HG03565 (cell line): ENCODE measurements around the gene DNA2.
"Not testable (repeated sequence)": the region's sequence is repeated elsewhere in the genome, so short reads cannot be mapped to it uniquely, and the experiment has no call there.

ENCODE experiments used
- ATAC-seq: cut with Tn5 transposase; IDR thresholded peaks from one replicate; pipeline ENCODE4 v1.9.1; 2021; ENCODE audit warnings: mild to moderate bottlenecking, moderate library complexity; ENCODE audit not compliant: unreplicated experiment

DNA2 gene, protein sequence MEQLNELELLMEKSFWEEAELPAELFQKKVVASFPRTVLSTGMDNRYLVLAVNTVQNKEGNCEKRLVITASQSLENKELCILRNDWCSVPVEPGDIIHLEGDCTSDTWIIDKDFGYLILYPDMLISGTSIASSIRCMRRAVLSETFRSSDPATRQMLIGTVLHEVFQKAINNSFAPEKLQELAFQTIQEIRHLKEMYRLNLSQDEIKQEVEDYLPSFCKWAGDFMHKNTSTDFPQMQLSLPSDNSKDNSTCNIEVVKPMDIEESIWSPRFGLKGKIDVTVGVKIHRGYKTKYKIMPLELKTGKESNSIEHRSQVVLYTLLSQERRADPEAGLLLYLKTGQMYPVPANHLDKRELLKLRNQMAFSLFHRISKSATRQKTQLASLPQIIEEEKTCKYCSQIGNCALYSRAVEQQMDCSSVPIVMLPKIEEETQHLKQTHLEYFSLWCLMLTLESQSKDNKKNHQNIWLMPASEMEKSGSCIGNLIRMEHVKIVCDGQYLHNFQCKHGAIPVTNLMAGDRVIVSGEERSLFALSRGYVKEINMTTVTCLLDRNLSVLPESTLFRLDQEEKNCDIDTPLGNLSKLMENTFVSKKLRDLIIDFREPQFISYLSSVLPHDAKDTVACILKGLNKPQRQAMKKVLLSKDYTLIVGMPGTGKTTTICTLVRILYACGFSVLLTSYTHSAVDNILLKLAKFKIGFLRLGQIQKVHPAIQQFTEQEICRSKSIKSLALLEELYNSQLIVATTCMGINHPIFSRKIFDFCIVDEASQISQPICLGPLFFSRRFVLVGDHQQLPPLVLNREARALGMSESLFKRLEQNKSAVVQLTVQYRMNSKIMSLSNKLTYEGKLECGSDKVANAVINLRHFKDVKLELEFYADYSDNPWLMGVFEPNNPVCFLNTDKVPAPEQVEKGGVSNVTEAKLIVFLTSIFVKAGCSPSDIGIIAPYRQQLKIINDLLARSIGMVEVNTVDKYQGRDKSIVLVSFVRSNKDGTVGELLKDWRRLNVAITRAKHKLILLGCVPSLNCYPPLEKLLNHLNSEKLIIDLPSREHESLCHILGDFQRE

DNA sequence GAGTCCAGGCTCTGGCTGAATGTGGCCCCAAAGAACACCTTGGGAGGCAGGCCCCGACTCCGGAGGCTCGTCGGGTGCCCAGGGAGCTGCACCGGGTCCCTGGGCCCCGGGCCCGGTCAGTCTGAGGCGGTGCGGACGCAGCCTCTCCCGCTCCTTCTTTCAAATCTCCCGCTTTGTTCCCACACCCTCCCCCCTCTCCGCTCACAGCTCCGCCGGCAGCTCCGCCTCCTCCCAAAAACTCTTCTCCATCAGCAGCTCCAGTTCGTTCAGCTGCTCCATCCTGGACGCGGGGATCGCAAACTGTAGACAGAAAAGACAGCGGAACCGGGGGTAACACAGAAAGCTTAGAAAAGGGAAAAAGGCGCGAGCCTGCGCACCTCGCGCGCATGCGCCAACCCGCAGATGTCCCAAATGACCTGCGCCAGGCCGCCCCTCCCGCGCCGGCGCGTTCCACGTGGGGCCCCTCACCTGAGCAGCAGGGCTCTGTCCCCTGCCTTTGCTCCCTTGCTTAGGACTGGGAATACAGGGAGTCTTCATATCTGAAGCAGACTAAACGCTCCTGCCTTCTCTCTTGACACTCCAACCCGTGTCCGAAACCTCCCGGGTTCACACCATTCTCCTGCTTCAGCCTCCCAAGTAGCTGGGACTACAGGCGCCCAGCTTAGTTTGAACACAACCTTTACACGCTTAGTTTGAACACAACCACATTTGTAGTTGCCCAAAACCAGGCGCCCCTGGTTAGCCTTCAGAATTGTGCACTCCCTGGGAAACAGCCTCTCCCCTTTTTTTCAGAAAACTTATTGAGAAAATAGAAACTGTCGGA is at the start of gene DNA2:
TSS of gene DNA2 (minus strand) at position 388 of the 823 bp plus-strand sequence. CDS start at position 279, 109 bp downstream.
- peak; percentile 86 for ATAC-seq

- not testable (repeated sequence) for ATAC-seq
Observed at GRCh38 chr10:68518609-68519008, 46.8 kb upstream of the DNA2 start.

DNA sequence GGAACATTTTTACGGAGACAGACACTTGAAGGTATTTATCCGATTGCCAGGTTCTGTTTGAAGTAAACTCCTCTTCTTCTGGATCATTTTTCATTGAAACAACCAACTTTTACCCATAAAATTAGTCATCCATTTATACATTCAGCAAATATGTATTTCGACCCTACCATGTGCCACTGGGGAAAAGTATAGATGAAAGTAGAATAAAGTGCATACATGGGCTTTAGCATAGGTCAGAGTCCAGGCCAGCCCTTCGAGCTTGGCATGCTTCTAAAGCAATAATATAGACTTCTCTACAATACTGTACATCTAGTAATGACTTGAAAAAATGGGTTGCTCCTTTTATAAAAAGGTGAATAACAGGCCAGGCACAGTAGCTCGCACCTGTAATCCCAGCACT is 45.4 kb upstream of the DNA2 start:
- no peak for ATAC-seq

GRCh38 chr10:68516766-68517165 is 45.0 kb upstream of the DNA2 start:
- ATAC-seq, result no peak

GRCh38 chr10:68516216-68516615 is 44.4 kb upstream of the DNA2 start:
- ATAC-seq, result not testable (repeated sequence)

- ATAC-seq, result no peak
Observed at GRCh38 chr10:68508090-68508489, 36.3 kb upstream of the DNA2 start.

DNA sequence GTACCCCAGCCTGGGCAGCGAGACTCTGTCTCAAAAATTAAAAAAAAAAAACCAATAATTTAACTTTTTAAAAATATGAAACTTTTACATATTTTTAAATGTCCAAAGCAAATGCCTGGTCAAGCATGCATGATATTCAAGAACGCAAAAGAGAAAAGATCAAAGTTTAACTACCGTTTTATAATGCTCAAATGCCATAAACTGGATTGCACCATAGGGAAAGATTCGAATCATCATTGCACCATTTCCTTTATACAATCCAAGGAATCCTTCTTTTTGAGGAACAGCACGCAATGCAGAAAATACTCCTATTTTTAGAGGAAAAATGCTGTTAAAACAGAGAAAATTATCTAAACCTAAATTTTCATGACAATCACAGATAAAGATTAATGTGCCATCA is 34.6 kb upstream of the DNA2 start:
- no peak for ATAC-seq

GRCh38 chr10:68502846-68503245 is 31.1 kb upstream of the DNA2 start:
- no peak for ATAC-seq

- ATAC-seq, result no peak
Observed at GRCh38 chr10:68501691-68502090, 29.9 kb upstream of the DNA2 start.

DNA sequence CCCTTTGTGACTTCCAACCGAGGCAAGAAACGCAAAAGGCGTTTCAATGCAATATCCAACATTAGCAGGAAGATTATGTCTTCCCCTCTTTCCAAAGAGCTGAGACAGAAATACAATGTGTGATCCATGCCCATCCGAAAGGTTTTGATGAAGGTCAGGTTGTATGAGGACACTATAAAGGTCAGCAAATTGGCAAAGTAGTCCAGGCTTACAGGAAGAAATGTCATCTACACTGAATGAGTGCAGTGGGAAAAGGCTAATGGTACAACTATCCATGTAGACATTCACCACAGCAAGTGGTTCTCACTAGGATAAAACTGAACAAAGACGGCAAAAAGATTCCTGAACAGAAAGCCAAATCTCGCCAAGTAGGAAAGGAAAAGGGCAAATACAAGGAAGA is 27.8 kb upstream of the DNA2 start:
- ATAC-seq, result no peak

DNA sequence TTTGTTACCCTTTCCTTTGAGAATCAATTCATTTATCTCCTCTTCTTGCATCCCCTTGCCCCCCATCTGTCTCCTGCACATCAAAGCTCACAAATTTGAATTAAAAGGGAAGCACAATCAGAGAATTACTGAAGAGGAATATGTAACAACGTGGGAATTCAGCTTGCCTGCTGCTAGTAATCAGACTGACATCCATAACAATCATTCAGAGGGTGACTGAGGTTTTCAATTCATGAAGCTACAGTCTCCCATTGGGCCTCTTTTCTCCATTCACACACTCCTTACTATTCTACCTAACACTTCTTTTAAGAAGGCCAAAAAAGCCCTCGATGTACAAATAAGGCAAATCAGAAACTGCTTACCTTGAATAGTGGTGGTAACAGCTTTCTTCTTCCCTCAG is 24.3 kb upstream of the DNA2 start:
- no peak for ATAC-seq

GRCh38 chr10:68492118-68492517 is 20.3 kb upstream of the DNA2 start:
- no peak for ATAC-seq

DNA sequence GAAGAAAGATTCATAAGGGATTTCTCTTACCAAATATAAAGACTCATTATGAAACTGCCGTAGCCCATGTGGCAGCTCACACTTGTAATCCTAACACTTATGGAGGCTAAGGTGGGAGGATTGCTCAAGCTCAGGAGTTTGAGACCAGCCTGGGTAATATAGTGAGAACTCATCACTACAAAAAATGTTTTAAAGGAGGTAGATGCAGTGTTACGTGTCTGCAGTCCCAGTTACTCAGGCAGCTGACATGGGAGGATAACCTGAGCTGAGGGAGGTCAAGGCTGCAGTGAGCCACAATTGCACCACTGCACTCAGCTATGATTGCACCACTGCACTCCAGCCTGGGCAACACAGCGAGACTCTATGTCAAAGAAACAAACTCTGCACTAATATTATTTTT is 18.1 kb upstream of the DNA2 start:
- no peak for ATAC-seq

DNA sequence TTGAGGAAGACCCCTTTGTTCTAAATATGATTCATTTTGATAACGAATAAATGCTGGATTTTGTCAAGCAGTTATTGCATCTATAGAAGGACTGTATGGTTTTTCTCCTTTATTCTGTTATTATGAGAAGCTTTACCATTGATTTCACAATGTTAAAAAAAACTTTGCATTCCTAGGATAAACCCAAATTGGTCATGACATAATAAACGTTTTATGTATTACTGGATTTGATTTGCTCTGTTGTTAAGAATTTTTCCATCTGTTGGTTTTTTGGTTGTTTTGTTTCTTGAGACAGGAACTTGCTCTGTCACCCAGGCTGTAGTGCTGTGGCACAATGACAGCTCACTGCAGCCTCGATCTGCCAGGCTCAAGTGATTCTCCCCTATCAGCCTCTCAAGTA is 2.2 kb upstream of the DNA2 start:
- no peak for ATAC-seq

GRCh38 chr10:68471063-68471585 is 649 bp downstream of the DNA2 start:
- no peak for ATAC-seq

DNA sequence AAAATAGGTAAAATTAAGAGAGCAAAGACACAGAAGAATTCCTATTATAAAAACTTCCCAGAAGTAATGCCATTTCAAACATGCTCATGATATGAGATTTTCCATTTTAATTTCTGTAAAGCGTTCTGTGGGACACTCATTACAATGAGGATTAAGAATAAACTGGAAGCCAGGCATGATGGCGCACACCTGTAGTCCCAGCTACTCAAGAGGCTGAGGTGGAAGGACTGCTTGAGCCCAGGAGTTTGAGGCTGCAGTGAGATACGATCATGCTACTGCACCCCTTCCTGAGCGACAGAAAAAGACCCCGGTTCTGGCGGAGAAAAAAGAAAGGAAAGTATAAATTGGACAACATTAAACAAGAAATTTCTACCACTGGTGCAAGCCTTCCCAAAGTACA is 1.5 kb downstream of the DNA2 start:
- no peak for ATAC-seq

- ATAC-seq, result no peak
Observed at GRCh38 chr10:68469838-68470237, 1.9 kb downstream of the DNA2 start.

DNA sequence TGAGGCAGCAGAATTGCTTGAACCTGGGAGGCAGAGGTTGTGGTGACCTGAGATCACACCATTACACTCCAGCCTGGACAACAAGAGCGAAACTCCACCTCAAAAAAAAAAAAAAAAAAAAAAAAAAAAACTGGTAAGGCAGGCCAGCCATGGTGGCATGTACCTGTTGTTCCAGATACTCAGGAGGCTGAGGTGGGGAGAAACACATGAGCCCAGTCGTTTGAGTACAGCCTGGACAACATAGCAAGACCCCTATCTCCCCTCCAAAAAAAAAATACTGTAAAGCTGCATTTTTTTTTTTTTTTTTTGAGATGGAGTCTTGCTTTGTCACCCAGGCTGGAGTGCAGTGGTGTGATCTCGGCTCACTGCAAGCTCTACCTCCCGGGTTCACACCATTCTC is 7.0 kb downstream of the DNA2 start:
- ATAC-seq, result not testable (repeated sequence)

GRCh38 chr10:68463365-68464093 is 8.2 kb downstream of the DNA2 start:
- no peak for ATAC-seq

- ATAC-seq, result no peak
Observed at GRCh38 chr10:68462536-68462935, 9.2 kb downstream of the DNA2 start.
